ENCODE measurements around the gene STOML1. TPM values are rescaled to one million over a fixed set of nuclear protein-coding genes. Genes with fewer than 3 reads are reported as not detected.

STOML1 gene
- total RNA-seq, 1 donor from 2014 or later: 14.3 TPM

- DNase-seq (ENCODE audit: low spot score): no peak
- Mint-ChIP-seq H3K9me3 (ENCODE audit: unreplicated experiment) (no peaks in the 10 kb centered on the region), H3K36me3 (ENCODE audit: low read depth, unreplicated experiment) (peaks cover 43% of the 10 kb centered on the region), H3K4me3 (ENCODE audit: unreplicated experiment) (no peak overlapping the region), H3K4me1 (ENCODE audit: unreplicated experiment) (peaks cover 25% of the 10 kb centered on the region), H3K27me3 (ENCODE audit: unreplicated experiment) (peaks cover 15% of the 10 kb centered on the region), H3K27ac (ENCODE audit: unreplicated experiment) (peak overlapping the region; percentile 61)
- TF ChIP-seq, protein P1, sequence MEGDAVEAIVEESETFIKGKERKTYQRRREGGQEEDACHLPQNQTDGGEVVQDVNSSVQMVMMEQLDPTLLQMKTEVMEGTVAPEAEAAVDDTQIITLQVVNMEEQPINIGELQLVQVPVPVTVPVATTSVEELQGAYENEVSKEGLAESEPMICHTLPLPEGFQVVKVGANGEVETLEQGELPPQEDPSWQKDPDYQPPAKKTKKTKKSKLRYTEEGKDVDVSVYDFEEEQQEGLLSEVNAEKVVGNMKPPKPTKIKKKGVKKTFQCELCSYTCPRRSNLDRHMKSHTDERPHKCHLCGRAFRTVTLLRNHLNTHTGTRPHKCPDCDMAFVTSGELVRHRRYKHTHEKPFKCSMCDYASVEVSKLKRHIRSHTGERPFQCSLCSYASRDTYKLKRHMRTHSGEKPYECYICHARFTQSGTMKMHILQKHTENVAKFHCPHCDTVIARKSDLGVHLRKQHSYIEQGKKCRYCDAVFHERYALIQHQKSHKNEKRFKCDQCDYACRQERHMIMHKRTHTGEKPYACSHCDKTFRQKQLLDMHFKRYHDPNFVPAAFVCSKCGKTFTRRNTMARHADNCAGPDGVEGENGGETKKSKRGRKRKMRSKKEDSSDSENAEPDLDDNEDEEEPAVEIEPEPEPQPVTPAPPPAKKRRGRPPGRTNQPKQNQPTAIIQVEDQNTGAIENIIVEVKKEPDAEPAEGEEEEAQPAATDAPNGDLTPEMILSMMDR (IDR thresholded peaks at IDR 0.05; ENCODE audit: unreplicated experiment): no peak
Observed at GRCh38 chr15:74034206-74034755, 42.2 kb upstream of the STOML1 start.

GRCh38 chr15:74032606-74033561, 40.8 kb upstream of the STOML1 start:
- Mint-ChIP-seq H3K4me3 (ENCODE audit: unreplicated experiment) (no peak overlapping the region), H3K4me1 (ENCODE audit: unreplicated experiment) (peaks cover 22% of the 10 kb centered on the region), H3K27ac (ENCODE audit: unreplicated experiment) (no peak overlapping the region), H3K27me3 (ENCODE audit: unreplicated experiment) (peaks cover 15% of the 10 kb centered on the region), H3K9me3 (ENCODE audit: unreplicated experiment) (no peaks in the 10 kb centered on the region), H3K36me3 (ENCODE audit: low read depth, unreplicated experiment) (peaks cover 44% of the 10 kb centered on the region)
- TF ChIP-seq, protein P1 (IDR thresholded peaks at IDR 0.05; ENCODE audit: unreplicated experiment): no peak
- no peak for DNase-seq (ENCODE audit: low spot score)

GRCh38 chr15:74032046-74032445, 40.0 kb upstream of the STOML1 start:
- no peaks in the 10 kb centered on the region for H3K9me3 Mint-ChIP-seq (ENCODE audit: unreplicated experiment)
- H3K4me1 Mint-ChIP-seq (ENCODE audit: unreplicated experiment): peaks cover 17% of the 10 kb centered on the region
- H3K27me3 Mint-ChIP-seq (ENCODE audit: unreplicated experiment): peaks cover 11% of the 10 kb centered on the region
- peak overlapping the region; percentile 57 for H3K27ac Mint-ChIP-seq (ENCODE audit: unreplicated experiment)
- H3K36me3 Mint-ChIP-seq (ENCODE audit: low read depth, unreplicated experiment): peaks cover 40% of the 10 kb centered on the region
- H3K4me3 Mint-ChIP-seq (ENCODE audit: unreplicated experiment): peak overlapping the region; percentile 56
- TF ChIP-seq, protein P1 (IDR thresholded peaks at IDR 0.05; ENCODE audit: unreplicated experiment): no peak
- no peak for DNase-seq (ENCODE audit: low spot score)

DNA sequence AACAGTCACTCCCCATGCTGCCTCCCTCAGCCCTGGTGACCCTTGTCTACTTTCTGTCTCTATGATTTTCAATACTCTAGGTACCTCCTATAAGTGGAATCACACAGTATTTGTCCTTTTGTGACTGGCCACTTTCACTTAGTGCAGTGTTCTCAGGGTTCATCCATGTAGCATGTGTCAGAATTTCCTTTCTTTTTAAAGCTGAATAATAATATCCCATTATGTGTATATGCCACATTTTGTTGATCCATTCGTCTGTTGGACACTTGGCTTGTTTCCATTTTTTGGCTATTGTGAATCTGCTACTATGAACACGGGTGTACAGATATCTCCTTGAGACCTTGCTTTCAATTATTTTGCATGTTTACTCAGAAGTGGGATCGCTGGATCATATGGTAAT, 36.6 kb upstream of the STOML1 start:
- TF ChIP-seq, protein P1 (IDR thresholded peaks at IDR 0.05; ENCODE audit: unreplicated experiment): no peak
- peaks cover 37% of the 10 kb centered on the region for H3K36me3 Mint-ChIP-seq (ENCODE audit: low read depth, unreplicated experiment)
- peak overlapping the region; percentile 28 for H3K4me3 Mint-ChIP-seq (ENCODE audit: unreplicated experiment)
- peaks cover 2% of the 10 kb centered on the region for H3K27me3 Mint-ChIP-seq (ENCODE audit: unreplicated experiment)
- peaks cover 8% of the 10 kb centered on the region for H3K4me1 Mint-ChIP-seq (ENCODE audit: unreplicated experiment)
- no peaks in the 10 kb centered on the region for H3K9me3 Mint-ChIP-seq (ENCODE audit: unreplicated experiment)
- no peak for DNase-seq (ENCODE audit: low spot score)
- no peak overlapping the region for H3K27ac Mint-ChIP-seq (ENCODE audit: unreplicated experiment)

- TF ChIP-seq, protein P1 (IDR thresholded peaks at IDR 0.05; ENCODE audit: unreplicated experiment): no peak
- Mint-ChIP-seq H3K27ac (ENCODE audit: unreplicated experiment) (no peak overlapping the region), H3K36me3 (ENCODE audit: low read depth, unreplicated experiment) (peaks cover 40% of the 10 kb centered on the region), H3K4me3 (ENCODE audit: unreplicated experiment) (no peak overlapping the region), H3K27me3 (ENCODE audit: unreplicated experiment) (peaks cover 2% of the 10 kb centered on the region), H3K9me3 (ENCODE audit: unreplicated experiment) (no peaks in the 10 kb centered on the region), H3K4me1 (ENCODE audit: unreplicated experiment) (peaks cover 8% of the 10 kb centered on the region)
- no peak for DNase-seq (ENCODE audit: low spot score)
Observed at GRCh38 chr15:74027688-74028087, 35.6 kb upstream of the STOML1 start.

Data from endothelial cell (in vitro differentiated cells).